Small intestine (tissue), 7 donors: Measurements from ENCODE around the gene UBE2E2. TPM values are rescaled to one million over a fixed set of nuclear protein-coding genes. Genes with fewer than 3 reads are reported as not detected.

Experiments used
- DNase-seq, 2 donors: peaks; one replicate each; pipeline versions ENCODE4 v3.0.0 to v3.0.0-alpha.2; 2013
- FAIRE-seq: peaks from 2 replicates; lab custom pipeline; 2012; peaks lifted over from hg19 to GRCh38; lab: Jason Lieb, UNC
- H3K27ac ChIP-seq, 3 donors: one replicate each; pipeline ENCODE4 v1.5.1; 2013; ENCODE audit warnings: low read length in 2 of 3, mild to moderate bottlenecking in 2 of 3, control low read depth in 1 of 3, inconsistent platforms in 1 of 3, low read depth in 1 of 3, moderate library complexity in 1 of 3
- H3K27me3 ChIP-seq, 3 donors: one replicate each; pipeline ENCODE4 v1.6.1; 2013; ENCODE audit warnings: low read length in 3 of 3, inconsistent platforms in 1 of 3; ENCODE audit not compliant: control insufficient read depth in 3 of 3, insufficient read depth in 3 of 3
- H3K36me3 ChIP-seq, 3 donors: one replicate each; pipeline ENCODE4 v1.6.1; 2013; ENCODE audit warnings: low read length in 3 of 3, inconsistent platforms in 1 of 3, low read depth in 1 of 3, mild to moderate bottlenecking in 1 of 3, moderate library complexity in 1 of 3; ENCODE audit not compliant: control insufficient read depth in 3 of 3, insufficient read depth in 2 of 3
- H3K4me1 ChIP-seq, 3 donors: one replicate each; pipeline ENCODE4 v1.6.1; 2013; ENCODE audit warnings: low read length in 2 of 3, inconsistent platforms in 1 of 3, low read depth in 1 of 3, mild to moderate bottlenecking in 1 of 3, moderate library complexity in 1 of 3; ENCODE audit not compliant: control insufficient read depth in 3 of 3, insufficient read depth in 2 of 3
- H3K4me3 ChIP-seq, 3 donors: one replicate each; pipeline ENCODE4 v1.5.1; 2013; ENCODE audit warnings: low read length in 3 of 3, control low read depth in 1 of 3, inconsistent platforms in 1 of 3, low read depth in 1 of 3, mild to moderate bottlenecking in 1 of 3, moderate library complexity in 1 of 3
- H3K9me3 ChIP-seq, 2 donors: one replicate each; pipeline ENCODE4 v1.6.1; 2013; ENCODE audit warnings: low read depth in 1 of 2, low read length in 1 of 2; ENCODE audit not compliant: control insufficient read depth in 2 of 2, insufficient read depth in 1 of 2
- WGBS, 3 donors: extraction: QIAGEN DNeasy Blood & Tissue Kit; methylation state at CpG; one replicate each; pipeline ENCODE4 v1.1.7; 2013; 5-methylcytosine and 5-hydroxymethylcytosine counted together
- polyA plus RNA-seq, 4 donors: library from polyadenylated mRNA; stranded (reverse) in 3 of 4; unstranded in 1 of 4; fragments of 200-250 nt in 3 of 4; fragments of 120-200 nt in 1 of 4; gene quantifications; one replicate each; pipeline versions ENCODE4 v1.2.1 to v1.2.3, GENCODE V29; 2013
- donor health status: healthy with polysubstance abuse.
- donor health status: control.
- donor health status: control.
- donor health status: Bipolar disorder and iron deficiency.
- donor health status: healthy.

Gene UBE2E2
- polyA plus RNA-seq, 4 donors: 1.1 to 10.2 (median 7.7) TPM

- FAIRE-seq (no peak), DNase-seq (no peak)
- H3K27me3 ChIP-seq: no peaks in the 10 kb centered on the region
- 90 to 94% (median 92%) methylated on average over 5 of the region's 5 CpGs for WGBS, 3 donors
- no peak overlapping the region for H3K4me3 ChIP-seq
- no peaks in the 10 kb centered on the region for H3K36me3 ChIP-seq
- H3K9me3 ChIP-seq: peaks cover 3 to 26% of the 10 kb centered on the region in 2 donors
- H3K27ac ChIP-seq: no peak overlapping the region
- no peaks in the 10 kb centered on the region for H3K4me1 ChIP-seq
Observed at GRCh38 chr3:23481011-23481615, 278.0 kb downstream of the UBE2E2 start.

- H3K36me3 ChIP-seq: peaks cover 0 to 2% (median 0%) of the 10 kb centered on the region in 3 donors
- DNase-seq: no peak
- no peak for FAIRE-seq
- no peak overlapping the region for H3K27ac ChIP-seq
- no peaks in the 10 kb centered on the region for H3K4me1 ChIP-seq
- H3K4me3 ChIP-seq: no peak overlapping the region
- H3K9me3 ChIP-seq: peaks cover 3 to 33% of the 10 kb centered on the region in 2 donors
- no peaks in the 10 kb centered on the region for H3K27me3 ChIP-seq
- WGBS, 3 donors: 54 to 65% (median 65%) methylated on average over 3 of the region's 3 CpGs
Observed at GRCh38 chr3:23481616-23482278, 278.6 kb downstream of the UBE2E2 start.

GRCh38 chr3:23484386-23484785 is 281.3 kb downstream of the UBE2E2 start:
- WGBS, 3 donors: 92 to 95% (median 94%) methylated on average over 4 of the region's 4 CpGs

GRCh38 chr3:23485922-23486321 is 282.8 kb downstream of the UBE2E2 start:
- no peak overlapping the region for H3K4me3 ChIP-seq
- FAIRE-seq (no peak), DNase-seq (no peak)
- H3K36me3 ChIP-seq: peaks cover 0 to 6% (median 0%) of the 10 kb centered on the region in 3 donors
- H3K27me3 ChIP-seq: no peaks in the 10 kb centered on the region
- no peak overlapping the region for H3K27ac ChIP-seq
- H3K9me3 ChIP-seq: peaks cover 0 to 23% of the 10 kb centered on the region in 2 donors
- WGBS, 3 donors: 88 to 95% (median 89%) methylated on average over 6 of the region's 6 CpGs
- H3K4me1 ChIP-seq: no peaks in the 10 kb centered on the region

More at GRCh38 chr3:23484386-23484785, 281.3 kb downstream of the UBE2E2 start:
- DNase-seq: no peak
- H3K36me3 ChIP-seq: peaks cover 0 to 6% (median 0%) of the 10 kb centered on the region in 3 donors
- peaks cover 3 to 32% of the 10 kb centered on the region in 2 donors for H3K9me3 ChIP-seq
- no peak for FAIRE-seq
- H3K27ac ChIP-seq: no peak overlapping the region
- no peak overlapping the region for H3K4me3 ChIP-seq
- H3K27me3 ChIP-seq: no peaks in the 10 kb centered on the region
- H3K4me1 ChIP-seq: no peaks in the 10 kb centered on the region

GRCh38 chr3:23487015-23487414 is 283.9 kb downstream of the UBE2E2 start:
- no peak overlapping the region for H3K27ac ChIP-seq
- 93 to 95% (median 94%) methylated on average over 9 of the region's 9 CpGs for WGBS, 3 donors
- no peak for FAIRE-seq

GRCh38 chr3:23488618-23489017 is 285.5 kb downstream of the UBE2E2 start:
- Histone ChIP-seq H3K4me3 (no peak overlapping the region), H3K27ac (no peak overlapping the region), H3K27me3 (no peaks in the 10 kb centered on the region), H3K9me3 (peaks cover 0 to 23% of the 10 kb centered on the region in 2 donors), H3K36me3 (peaks cover 0 to 6% (median 0%) of the 10 kb centered on the region in 3 donors), H3K4me1 (no peaks in the 10 kb centered on the region)
- FAIRE-seq: no peak
- 80 to 84% (median 83%) methylated on average over 3 of the region's 3 CpGs for WGBS, 3 donors
- DNase-seq: no peak

More at GRCh38 chr3:23487015-23487414, 283.9 kb downstream of the UBE2E2 start:
- Histone ChIP-seq H3K4me3 (no peak overlapping the region), H3K36me3 (peaks cover 0 to 6% (median 0%) of the 10 kb centered on the region in 3 donors), H3K27me3 (no peaks in the 10 kb centered on the region), H3K4me1 (no peaks in the 10 kb centered on the region), H3K9me3 (peaks cover 0 to 23% of the 10 kb centered on the region in 2 donors)
- DNase-seq: no peak

GRCh38 chr3:23489300-23490158 is 286.4 kb downstream of the UBE2E2 start:
- 93 to 94% (median 93%) methylated on average over 7 of the region's 7 CpGs for WGBS, 3 donors
- FAIRE-seq (no peak), DNase-seq (no peak)

GRCh38 chr3:23490459-23490858 is 287.3 kb downstream of the UBE2E2 start:
- no peak overlapping the region for H3K4me3 ChIP-seq
- DNase-seq (no peak), FAIRE-seq (no peak)
- WGBS, 3 donors: 59 to 68% (median 65%) methylated on average over 3 of the region's 3 CpGs
- H3K9me3 ChIP-seq: peaks cover 0 to 19% of the 10 kb centered on the region in 2 donors
- no peaks in the 10 kb centered on the region for H3K27me3 ChIP-seq
- no peaks in the 10 kb centered on the region for H3K4me1 ChIP-seq
- H3K27ac ChIP-seq: no peak overlapping the region
- H3K36me3 ChIP-seq: peaks cover 0 to 6% (median 0%) of the 10 kb centered on the region in 3 donors

More at GRCh38 chr3:23489300-23490158, 286.4 kb downstream of the UBE2E2 start:
- peaks cover 0 to 23% of the 10 kb centered on the region in 2 donors for H3K9me3 ChIP-seq
- H3K27ac ChIP-seq: no peak overlapping the region
- no peaks in the 10 kb centered on the region for H3K4me1 ChIP-seq
- H3K27me3 ChIP-seq: no peaks in the 10 kb centered on the region
- H3K4me3 ChIP-seq: no peak overlapping the region
- H3K36me3 ChIP-seq: peaks cover 0 to 6% (median 0%) of the 10 kb centered on the region in 3 donors
